NB4 (cell line): ENCODE measurements around the gene LEMD2.

Experiments used
- POLR2A ChIP-seq: IDR thresholded peaks from 2 replicates; pipeline ENCODE4 v1.6.1; 2011; ENCODE audit warnings: mild to moderate bottlenecking; ENCODE audit not compliant: insufficient read length; ENCODE audit errors: extremely low read depth
- TF ChIP-seq, protein P1 (sequence below): IDR thresholded peaks from one replicate; pipeline ENCODE4 v1.5.1; 2012; ENCODE audit warnings: low read depth, low read length

DNA sequence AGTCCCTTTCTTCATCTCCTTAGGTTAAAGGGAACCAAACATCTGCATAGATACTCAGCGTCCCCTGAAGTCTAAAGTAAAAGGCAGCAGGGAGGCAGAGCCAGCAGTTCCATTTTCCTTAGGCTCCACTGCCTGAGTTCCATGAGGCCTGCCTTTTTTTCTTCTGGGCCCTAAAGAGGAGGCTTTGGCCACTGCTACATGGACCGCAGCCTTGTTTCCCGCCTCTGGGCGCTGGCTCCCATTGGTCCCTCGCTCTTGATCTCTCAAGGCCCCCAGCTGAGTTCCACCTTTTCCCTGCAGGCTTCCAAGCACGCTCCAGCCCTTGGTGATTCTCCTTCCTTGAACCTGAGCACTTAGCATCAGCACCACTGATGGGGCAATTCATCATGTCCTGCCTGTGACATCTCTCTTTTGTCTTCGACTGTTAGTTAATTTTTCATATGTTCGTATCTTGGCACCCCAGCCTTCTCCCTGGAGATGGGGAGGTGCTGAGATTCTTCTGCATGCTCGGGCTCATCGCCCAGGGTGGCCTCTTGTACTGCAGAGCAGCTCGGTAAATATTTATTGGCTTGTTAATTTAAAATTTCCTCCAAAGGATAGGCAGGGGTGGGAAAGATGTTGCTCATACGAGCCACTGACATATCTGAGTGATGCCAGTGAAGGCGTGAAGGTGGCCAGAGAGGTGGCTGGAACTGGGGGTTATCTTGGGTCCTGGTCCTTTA lies 11.5 kb upstream of the LEMD2 start:
- TF ChIP-seq, protein P1, sequence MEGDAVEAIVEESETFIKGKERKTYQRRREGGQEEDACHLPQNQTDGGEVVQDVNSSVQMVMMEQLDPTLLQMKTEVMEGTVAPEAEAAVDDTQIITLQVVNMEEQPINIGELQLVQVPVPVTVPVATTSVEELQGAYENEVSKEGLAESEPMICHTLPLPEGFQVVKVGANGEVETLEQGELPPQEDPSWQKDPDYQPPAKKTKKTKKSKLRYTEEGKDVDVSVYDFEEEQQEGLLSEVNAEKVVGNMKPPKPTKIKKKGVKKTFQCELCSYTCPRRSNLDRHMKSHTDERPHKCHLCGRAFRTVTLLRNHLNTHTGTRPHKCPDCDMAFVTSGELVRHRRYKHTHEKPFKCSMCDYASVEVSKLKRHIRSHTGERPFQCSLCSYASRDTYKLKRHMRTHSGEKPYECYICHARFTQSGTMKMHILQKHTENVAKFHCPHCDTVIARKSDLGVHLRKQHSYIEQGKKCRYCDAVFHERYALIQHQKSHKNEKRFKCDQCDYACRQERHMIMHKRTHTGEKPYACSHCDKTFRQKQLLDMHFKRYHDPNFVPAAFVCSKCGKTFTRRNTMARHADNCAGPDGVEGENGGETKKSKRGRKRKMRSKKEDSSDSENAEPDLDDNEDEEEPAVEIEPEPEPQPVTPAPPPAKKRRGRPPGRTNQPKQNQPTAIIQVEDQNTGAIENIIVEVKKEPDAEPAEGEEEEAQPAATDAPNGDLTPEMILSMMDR: no peak
- TF ChIP-seq POLR2A: no peak
